Activated T-cell treated with anti-CD3 and anti-CD28 coated beads, Interleukin-2, amount 50 U/mL, for 4 hours (primary cell): ENCODE results near the gene PRRG3. TPM values are rescaled to one million over a fixed set of nuclear protein-coding genes. Genes with fewer than 3 reads are reported as not detected.
A peak's percentile ranks its signal among the peaks of the same experiment; 100 is the strongest.

ENCODE experiments used
- ATAC-seq, 2 donors: fragments of 200-7000 bp; cut with Tn5 transposase; one replicate each; pipeline ENCODE4 v1.10.0; 2021
- DNase-seq: peaks from one replicate; pipeline ENCODE4 v3.0.0-alpha.2; 2020
- H3K27me3 Mint-ChIP-seq: one replicate; pipeline ENCODE4 v1.8.0; 2021; ENCODE audit warnings: low read depth, mixed read lengths
- H3K36me3 Mint-ChIP-seq: one replicate; pipeline ENCODE4 v1.8.0; 2022; ENCODE audit warnings: mixed read lengths; ENCODE audit not compliant: insufficient read depth
- H3K4me1 Mint-ChIP-seq: one replicate; pipeline ENCODE4 v1.8.0; 2021; ENCODE audit warnings: low read depth, mixed read lengths
- H3K4me3 Mint-ChIP-seq: one replicate; pipeline ENCODE4 v1.8.0; 2021; ENCODE audit warnings: mild to moderate bottlenecking, moderate library complexity, mixed read lengths
- H3K9me3 Mint-ChIP-seq: one replicate; pipeline ENCODE4 v1.8.0; 2021; ENCODE audit warnings: mixed read lengths
- total RNA-seq, 3 donors: library from RNA; stranded (reverse); gene quantifications; one replicate each; pipeline ENCODE4 v1.2.1, GENCODE V29; 2021

The PRRG3 gene
- total RNA-seq, 3 donors from 2014 or later, result not detected

DNA sequence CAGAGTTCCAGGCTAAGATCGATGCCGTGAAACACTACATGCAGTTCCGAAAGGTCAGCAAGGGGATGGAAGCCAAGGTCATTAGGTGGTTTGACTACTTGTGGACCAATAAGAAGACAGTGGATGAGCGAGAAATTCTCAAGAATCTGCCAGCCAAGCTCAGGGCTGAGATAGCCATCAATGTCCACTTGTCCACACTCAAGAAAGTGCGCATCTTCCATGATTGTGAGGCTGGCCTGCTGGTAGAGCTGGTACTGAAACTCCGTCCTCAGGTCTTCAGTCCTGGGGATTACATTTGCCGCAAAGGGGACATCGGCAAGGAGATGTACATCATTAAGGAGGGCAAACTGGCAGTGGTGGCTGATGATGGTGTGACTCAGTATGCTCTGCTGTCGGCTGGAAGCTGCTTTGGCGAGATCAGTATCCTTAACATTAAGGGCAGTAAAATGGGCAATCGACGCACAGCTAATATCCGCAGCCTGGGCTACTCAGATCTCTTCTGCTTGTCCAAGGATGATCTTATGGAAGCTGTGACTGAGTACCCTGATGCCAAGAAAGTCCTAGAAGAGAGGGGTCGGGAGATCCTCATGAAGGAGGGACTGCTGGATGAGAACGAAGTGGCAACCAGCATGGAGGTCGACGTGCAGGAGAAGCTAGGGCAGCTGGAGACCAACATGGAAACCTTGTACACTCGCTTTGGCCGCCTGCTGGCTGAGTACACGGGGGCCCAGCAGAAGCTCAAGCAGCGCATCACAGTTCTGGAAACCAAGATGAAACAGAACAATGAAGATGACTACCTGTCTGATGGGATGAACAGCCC, 48.6 kb downstream of the PRRG3 start:
- ATAC-seq (no peak), DNase-seq (no peak)
- no peak overlapping the region for H3K4me3 Mint-ChIP-seq
- H3K36me3 Mint-ChIP-seq, result no peaks in the 10 kb centered on the region
- H3K4me1 Mint-ChIP-seq, result no peaks in the 10 kb centered on the region
- peaks cover 3% of the 10 kb centered on the region for H3K27me3 Mint-ChIP-seq
- no peaks in the 10 kb centered on the region for H3K9me3 Mint-ChIP-seq

DNA sequence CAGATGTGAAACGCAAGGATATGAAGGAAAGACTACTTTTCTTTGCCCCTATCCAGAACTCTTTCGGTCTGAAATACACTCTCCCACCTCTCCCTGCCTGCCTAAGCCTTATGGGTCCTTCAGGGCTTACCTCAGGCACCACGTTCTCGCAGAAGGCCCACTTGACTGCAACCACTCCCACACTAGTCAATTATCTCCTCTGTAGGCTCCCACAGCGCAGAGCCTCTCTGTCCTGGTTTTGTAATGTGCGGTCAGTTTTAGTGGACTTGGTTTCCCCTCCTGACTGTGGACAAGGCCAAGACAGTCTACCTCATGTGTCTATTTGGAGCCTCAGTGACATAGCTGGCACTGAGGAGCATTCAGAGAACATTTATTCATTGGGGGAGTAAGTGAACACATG, 50.4 kb downstream of the PRRG3 start:
- no peak overlapping the region for H3K4me3 Mint-ChIP-seq
- H3K36me3 Mint-ChIP-seq, result no peaks in the 10 kb centered on the region
- no peaks in the 10 kb centered on the region for H3K27me3 Mint-ChIP-seq
- ATAC-seq, result no peak
- DNase-seq, result no peak
- H3K9me3 Mint-ChIP-seq, result no peaks in the 10 kb centered on the region
- no peaks in the 10 kb centered on the region for H3K4me1 Mint-ChIP-seq

DNA sequence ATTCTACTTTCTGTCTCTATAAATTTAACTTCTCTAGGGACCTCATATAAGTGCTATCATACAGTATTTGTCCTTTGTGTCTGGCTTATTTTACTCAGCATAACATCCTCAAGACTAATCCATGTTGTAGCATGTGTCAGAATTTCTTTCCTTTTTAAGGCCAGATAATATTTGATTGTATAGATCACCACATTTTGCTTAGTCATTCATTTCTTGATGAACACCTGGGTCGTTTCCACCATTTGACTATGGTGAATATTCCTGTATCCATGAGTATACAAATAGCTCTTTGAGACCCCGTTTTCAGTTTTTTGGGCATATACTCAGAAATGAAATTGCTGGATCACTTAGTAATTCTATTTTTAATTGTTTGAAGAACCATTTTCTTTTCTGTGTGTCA, 51.2 kb downstream of the PRRG3 start:
- no peaks in the 10 kb centered on the region for H3K9me3 Mint-ChIP-seq
- DNase-seq (no peak), ATAC-seq (no peak)
- no peak overlapping the region for H3K4me3 Mint-ChIP-seq
- peaks cover 7% of the 10 kb centered on the region for H3K27me3 Mint-ChIP-seq
- no peaks in the 10 kb centered on the region for H3K4me1 Mint-ChIP-seq
- no peaks in the 10 kb centered on the region for H3K36me3 Mint-ChIP-seq

DNA sequence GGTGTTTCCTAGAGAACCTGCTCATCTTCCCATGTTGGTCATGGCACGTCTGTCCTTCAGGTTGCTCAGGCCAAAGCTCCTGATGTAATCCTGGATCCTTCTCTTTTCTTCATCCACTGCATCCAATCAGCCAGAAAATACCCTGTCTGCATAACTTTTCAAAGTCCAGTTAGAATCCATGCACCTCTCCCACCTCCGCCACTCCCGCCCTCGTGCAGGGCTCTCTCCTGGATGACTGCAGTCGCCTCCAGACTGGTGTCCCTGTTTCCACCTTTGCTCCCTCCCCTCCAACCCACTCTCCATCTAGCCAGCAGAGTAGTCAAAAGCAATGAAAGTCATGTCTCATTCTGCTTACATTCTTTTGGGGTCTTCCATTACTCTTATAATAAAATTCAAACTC, 55.3 kb downstream of the PRRG3 start:
- peaks cover 10% of the 10 kb centered on the region for H3K27me3 Mint-ChIP-seq
- H3K36me3 Mint-ChIP-seq, result no peaks in the 10 kb centered on the region
- no peaks in the 10 kb centered on the region for H3K9me3 Mint-ChIP-seq
- DNase-seq (no peak), ATAC-seq (no peak)
- no peak overlapping the region for H3K4me3 Mint-ChIP-seq
- no peaks in the 10 kb centered on the region for H3K4me1 Mint-ChIP-seq

DNA sequence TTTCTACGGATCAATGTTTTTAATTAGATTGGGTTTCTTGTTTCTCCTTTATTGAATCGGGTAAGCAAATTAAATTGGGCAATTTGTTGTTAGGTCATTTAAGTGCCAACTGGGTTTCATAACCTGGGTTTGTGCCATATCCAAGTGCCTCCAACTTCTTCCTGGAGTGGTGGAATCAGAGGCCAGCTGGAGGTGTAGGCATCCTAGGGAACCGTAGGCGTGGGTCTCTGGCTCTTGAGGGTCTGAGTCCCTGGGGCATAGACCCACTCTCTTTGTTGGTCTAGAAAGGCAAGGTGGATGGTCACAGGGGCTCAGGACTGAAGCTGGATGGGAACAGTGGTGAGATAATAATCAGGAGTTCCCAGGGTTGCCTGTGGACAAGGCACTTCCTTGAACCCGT, 57.6 kb downstream of the PRRG3 start:
- H3K4me3 Mint-ChIP-seq, result no peak overlapping the region
- no peaks in the 10 kb centered on the region for H3K4me1 Mint-ChIP-seq
- no peak for DNase-seq
- H3K9me3 Mint-ChIP-seq, result no peaks in the 10 kb centered on the region
- no peaks in the 10 kb centered on the region for H3K36me3 Mint-ChIP-seq
- H3K27me3 Mint-ChIP-seq, result peaks cover 10% of the 10 kb centered on the region
- ATAC-seq, result no peak

DNA sequence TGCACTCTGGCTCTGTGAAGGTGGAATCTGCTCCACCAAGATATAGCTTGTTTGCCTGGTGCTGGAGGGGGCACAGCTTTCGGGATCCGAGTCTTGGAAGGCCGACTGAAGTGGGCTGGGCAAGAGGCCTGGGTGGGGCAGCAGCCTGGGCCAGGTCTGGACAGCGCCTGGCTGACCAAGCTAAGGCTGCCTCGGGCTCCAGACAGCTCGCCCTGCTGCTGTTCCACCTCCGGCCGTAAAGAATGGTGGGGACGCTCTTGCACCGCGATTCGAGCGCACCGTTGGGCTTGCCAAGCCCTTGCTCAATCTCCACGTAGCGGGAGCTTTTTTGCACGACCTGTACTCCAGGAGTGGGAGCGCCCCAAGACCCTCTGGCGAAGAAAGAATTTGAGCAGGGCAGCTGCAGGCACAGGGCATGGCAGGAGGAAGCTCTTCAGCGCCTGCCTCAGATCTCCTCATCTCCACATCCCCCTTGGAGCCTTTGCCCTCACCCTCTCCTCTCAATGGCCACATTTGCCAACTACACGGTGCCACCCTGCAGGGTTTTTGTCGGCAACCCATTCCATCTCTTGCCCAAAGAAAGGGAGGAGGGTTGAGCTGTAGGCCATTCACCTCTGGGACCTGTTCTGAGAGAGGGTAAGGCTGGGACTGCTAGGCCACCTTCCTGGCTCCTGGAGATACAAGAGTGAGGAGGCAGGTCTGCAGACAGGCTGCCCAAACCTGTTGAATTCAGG, 58.2 kb downstream of the PRRG3 start:
- no peaks in the 10 kb centered on the region for H3K4me1 Mint-ChIP-seq
- no peak for DNase-seq
- no peaks in the 10 kb centered on the region for H3K36me3 Mint-ChIP-seq
- peak in 1 of 2 donors; percentile 30 for ATAC-seq
- H3K9me3 Mint-ChIP-seq, result no peaks in the 10 kb centered on the region
- H3K4me3 Mint-ChIP-seq, result no peak overlapping the region
- peaks cover 10% of the 10 kb centered on the region for H3K27me3 Mint-ChIP-seq

DNA sequence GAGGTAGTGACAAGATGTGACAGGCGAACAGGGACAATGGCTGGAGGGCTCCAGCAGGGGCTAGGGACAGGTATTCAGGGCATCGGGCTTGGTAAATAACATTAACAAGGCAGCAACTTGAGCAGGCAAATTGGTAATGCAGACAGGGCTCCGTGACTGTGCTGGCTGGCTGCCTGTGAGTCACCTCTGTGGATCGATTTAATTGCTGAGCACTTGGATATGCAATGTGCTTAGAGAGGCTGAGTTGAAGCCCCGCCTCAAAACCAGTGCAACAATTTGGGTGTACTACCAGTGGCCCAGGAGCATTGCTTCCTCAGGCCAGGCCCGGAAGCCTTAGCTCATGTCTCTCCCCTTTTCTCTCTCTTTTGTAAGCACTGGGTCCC, 58.8 kb downstream of the PRRG3 start:
- Mint-ChIP-seq H3K27me3 (peaks cover 10% of the 10 kb centered on the region), H3K9me3 (no peaks in the 10 kb centered on the region), H3K4me1 (no peaks in the 10 kb centered on the region), H3K4me3 (no peak overlapping the region), H3K36me3 (no peaks in the 10 kb centered on the region)
- DNase-seq (no peak), ATAC-seq (no peak)

DNA sequence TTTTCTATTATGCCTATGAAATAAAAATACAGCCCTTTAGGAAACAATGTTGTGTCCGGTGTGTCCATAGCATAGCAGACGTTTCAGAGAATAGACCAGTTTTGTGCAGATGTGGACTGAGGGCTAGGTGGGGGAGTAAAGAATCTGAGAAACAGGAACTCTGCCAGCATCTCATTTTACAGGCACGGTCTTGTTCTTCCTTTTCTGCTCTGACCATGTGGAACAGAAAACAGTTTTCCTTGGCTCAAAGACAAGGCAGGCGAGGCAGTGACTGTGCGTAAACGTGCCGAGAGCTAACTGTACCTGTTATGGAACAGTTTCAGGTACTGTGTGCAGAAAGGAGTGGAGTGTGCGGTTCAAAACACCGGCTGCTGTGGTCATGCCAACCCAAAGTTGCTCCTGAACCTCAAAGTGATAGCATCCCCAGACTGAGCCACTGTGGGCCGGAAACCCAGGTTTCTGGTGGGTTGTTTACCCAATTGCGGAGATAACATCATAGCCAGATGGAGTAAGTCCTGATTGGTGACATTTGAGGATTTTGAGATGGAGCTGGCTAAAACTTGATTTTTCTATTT, 59.5 kb downstream of the PRRG3 start:
- H3K27me3 Mint-ChIP-seq, result peaks cover 10% of the 10 kb centered on the region
- ATAC-seq, result no peak
- H3K36me3 Mint-ChIP-seq, result no peaks in the 10 kb centered on the region

More for the DNA sequence above, 59.5 kb downstream of the PRRG3 start:
- Mint-ChIP-seq H3K4me1 (no peaks in the 10 kb centered on the region), H3K4me3 (no peak overlapping the region), H3K9me3 (no peaks in the 10 kb centered on the region)
- DNase-seq, result no peak

Other genes with a start within 250 kb of the PRRG3 start
- gene PASD1, start 131.8 kb upstream of the PRRG3 start, total RNA-seq, result not detected
- gene FATE1, start 20.6 kb downstream of the PRRG3 start, total RNA-seq, result not detected
- not detected for gene CNGA2, start 39.3 kb downstream of the PRRG3 start, total RNA-seq
- not detected for gene MAGEA4, start 217.4 kb downstream of the PRRG3 start, total RNA-seq